ENCODE data around the gene DMXL2. TPM values are rescaled to one million over a fixed set of nuclear protein-coding genes. Genes with fewer than 3 reads are reported as not detected.

Gene DMXL2
- total and polyA plus RNA-seq, 9 of the 15 experiments (the other 6 are each of a cell fraction or from before 2014, with no cell fraction given): 9.3 to 57.7 (median 30.7) TPM

GRCh38 chr15:51588966-51589365 lies 33.6 kb downstream of the DMXL2 start:
- Histone ChIP-seq H3K27ac (ENCODE audit: extremely low read depth, low read depth, low read length) (no peak overlapping the region), H3K9me3 (replicated peaks; ENCODE audit: control insufficient read depth, insufficient read depth, low read depth, low read length) (peaks cover 6% of the 10 kb centered on the region), H3K4me1 (replicated peaks in 1 of 2; ENCODE audit: control insufficient read depth in 2 of 2, insufficient read depth in 2 of 2, low read length in 2 of 2) (no peaks in the 10 kb centered on the region), H2AFZ (ENCODE audit: low read depth, low read length) (no peak overlapping the region), H4K20me1 (replicated peaks; ENCODE audit: control insufficient read depth, insufficient read depth, low read length) (no peaks in the 10 kb centered on the region), H3K27me3 (ENCODE audit: control insufficient read depth in 2 of 2, insufficient read depth in 2 of 2, low read length in 2 of 2) (no peaks in the 10 kb centered on the region), H3K4me2 (ENCODE audit: insufficient read depth, low read length) (no peak overlapping the region), H3K9me1 (ENCODE audit: control insufficient read depth, insufficient read depth, low read length) (no peaks in the 10 kb centered on the region), H3K79me2 (ENCODE audit: control insufficient read depth, insufficient read depth, low read length) (peaks cover 30% of the 10 kb centered on the region), H3K9ac (ENCODE audit: insufficient read depth in 1 of 2, low read depth in 2 of 2, low read length in 2 of 2) (no peak overlapping the region), H3K4me3 (no peak overlapping the region), H3K36me3 (ENCODE audit: control insufficient read depth, insufficient read depth, low read length) (0 out of 3 replicates have a peak, but pooled peaks cover 5% of the 10 kb centered on the region)
- WGBS (ENCODE audit: insufficient coverage, low coverage, missing lambda C conversion rate): 84% methylated on average over 3 of the region's 3 CpGs
- BruUV-seq (replicated peaks): no TSS peak
- TF ChIP-seq SMARCA4 (IDR thresholded peaks at IDR 0.05) (no peak), SNRNP70 (optimal IDR thresholded peaks at IDR 0.05; ENCODE audit: low read depth, low read length) (no peak), E4F1 (CRISPR knock-in tag; IDR thresholded peaks at IDR 0.05; ENCODE audit: borderline replicate concordance) (no peak), PPARD (CRISPR knock-in tag; IDR thresholded peaks at IDR 0.05) (no peak)
- ChIA-PET POLR2A (interaction anchor here (1.0 to 1.7 kb wide), 4 partner anchors 10 to 21 kb away, joined by 3 to 7 read pairs (median 4); no protein-coding TSS in a partner anchor), CTCF (ENCODE audit: low intra/inter-chr PET ratio) (no interaction called here)
- intact Hi-C loops (cut with micrococcal nuclease) (no loop called here), in situ Hi-C loops (cut with MboI) (no loop called here)
- FAIRE-seq (no peak), DNase-seq (ENCODE audit: extremely low read depth in 1 of 4, low spot score in 3 of 4) (no peak), ATAC-seq (no peak)
